ENCODE measurements around the gene AQP4.

Gene AQP4

DNA sequence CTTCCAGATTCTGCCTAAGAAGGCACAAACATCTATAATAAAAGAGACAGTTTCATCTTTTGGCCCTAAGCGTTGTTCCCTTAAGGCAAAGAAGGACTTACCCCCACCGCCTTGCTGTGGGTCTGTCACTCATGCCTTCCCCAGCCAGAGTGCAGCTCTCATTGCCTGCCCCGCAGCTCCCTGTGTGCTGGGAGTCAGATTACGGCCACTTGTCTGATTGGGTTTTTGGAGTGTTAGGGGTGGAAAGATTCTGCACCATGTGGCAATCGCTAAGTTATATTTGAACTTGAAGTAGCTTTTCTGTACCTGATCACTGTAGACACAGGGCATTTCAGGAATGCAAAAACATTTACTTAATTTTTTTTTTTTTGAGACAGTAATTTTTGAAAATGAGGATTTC is at the start of gene AQP4:
Gene AQP4 (minus strand): TSS at position 151 of the 400 bp plus-strand sequence. CDS start 18 bp downstream, at position 133.
- Histone ChIP-seq H3K27ac (no peak within 1 kb of the TSS), H3K4me3 (no peak within 1 kb of the TSS)

GRCh38 chr18:26911840-26912239 is 46.3 kb upstream of the AQP4 start:
- no peak overlapping the region for H3K27ac ChIP-seq
- no peak overlapping the region for H3K4me3 ChIP-seq

DNA sequence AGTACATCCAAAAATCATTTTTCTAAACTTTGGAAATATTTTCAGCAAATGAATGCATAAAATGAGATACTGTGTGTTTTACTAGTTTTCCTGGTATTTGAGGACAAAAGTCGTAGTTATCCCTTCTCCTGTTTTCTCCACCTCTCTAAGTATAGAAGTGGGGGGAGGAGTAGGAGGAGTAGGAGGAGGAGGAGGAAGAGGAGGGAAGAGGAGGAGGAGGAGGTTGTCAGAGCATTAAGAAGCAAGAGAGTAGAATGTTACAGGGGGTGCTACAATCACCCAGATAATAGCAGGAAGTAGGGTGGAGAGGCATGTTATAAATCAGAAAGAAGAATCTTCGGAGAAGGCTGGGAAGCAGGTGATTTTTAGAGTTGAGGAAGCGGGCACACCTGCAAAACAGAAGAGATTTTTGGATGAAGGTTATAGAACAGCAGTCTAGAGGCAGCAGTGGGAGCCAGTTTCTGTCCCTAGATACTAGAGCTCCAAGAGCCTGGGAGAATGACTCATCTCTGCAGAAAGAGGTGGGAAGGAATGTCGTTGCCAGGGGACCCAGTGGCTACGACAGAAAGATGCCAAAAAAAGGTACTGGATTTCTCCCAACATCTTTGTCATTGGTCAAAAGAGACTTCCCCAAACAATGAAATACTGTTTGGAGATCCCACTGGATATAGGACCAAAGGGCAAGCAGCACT is 44.2 kb upstream of the AQP4 start:
- Histone ChIP-seq H3K27ac (no peak overlapping the region), H3K4me3 (no peak overlapping the region)

DNA sequence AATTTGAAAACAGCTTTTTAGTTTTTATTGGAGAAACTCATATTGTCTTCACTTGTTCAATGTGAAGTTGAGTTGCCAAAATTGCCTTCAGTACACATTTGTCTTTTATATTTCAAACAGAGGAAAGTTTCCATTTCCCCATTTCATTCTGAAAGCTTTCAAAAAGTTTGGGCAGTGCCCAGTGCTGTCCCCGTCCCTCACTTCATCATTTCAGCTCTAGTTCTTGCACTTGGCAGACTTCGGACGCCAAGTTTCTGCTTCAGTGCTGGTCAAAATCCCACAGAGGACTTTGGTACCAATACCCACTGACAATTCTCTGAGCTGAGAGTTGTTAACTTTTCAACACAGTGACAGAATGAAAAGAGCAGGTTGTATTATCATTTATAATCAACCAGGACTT is 43.4 kb upstream of the AQP4 start:
- no peak overlapping the region for H3K27ac ChIP-seq
- H3K4me3 ChIP-seq = no peak overlapping the region

DNA sequence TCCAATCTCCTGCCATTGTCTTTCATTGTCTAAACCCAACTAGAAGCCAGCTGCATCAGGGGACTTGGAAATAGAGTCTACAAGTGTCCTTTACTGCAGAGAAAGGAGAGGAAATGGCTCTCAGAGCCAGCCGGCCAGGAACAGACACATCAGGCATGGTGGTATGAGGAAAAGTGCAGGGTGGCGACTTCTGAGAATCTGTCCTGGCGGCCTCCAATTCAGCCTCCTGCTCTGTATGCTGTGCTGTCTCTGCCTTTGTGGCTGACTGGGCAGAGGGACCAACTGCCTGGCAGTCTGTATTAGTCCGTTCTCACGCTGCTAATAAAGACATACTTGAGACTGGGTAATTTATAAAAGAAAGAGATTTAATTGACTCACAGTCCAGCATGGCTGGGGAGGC is 36.8 kb upstream of the AQP4 start:
- Histone ChIP-seq H3K4me3 (no peak overlapping the region), H3K27ac (no peak overlapping the region)

- Histone ChIP-seq H3K4me3 (no peak overlapping the region), H3K27ac (no peak overlapping the region)
These were observed 35.5 kb upstream of the AQP4 start for GRCh38 chr18:26901020-26901419.

DNA sequence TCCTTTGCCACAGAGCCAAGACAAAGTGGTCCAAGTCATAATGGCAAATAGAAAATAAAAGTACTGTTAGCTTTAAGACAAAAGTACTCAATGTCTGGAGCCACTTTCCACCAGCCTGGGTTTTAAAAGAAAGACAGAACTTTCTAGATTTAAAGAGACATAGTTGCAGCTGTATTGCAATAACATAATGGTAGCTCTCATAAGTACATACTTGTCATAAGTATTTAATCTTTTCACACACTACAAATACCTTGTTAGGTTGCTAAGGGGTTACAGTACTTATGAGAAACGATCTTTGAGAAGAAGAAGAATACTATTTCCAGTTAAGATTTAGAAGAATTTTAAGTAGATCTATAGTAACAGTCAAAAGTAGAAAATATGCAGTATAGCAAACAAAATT is 28.9 kb upstream of the AQP4 start:
- Histone ChIP-seq H3K27ac (no peak overlapping the region), H3K4me3 (no peak overlapping the region)

GRCh38 chr18:26893996-26894395 is 28.5 kb upstream of the AQP4 start:
- Histone ChIP-seq H3K27ac (no peak overlapping the region), H3K4me3 (no peak overlapping the region)

GRCh38 chr18:26888259-26888658 is 22.8 kb upstream of the AQP4 start:
- H3K27ac ChIP-seq = no peak overlapping the region
- H3K4me3 ChIP-seq = no peak overlapping the region

DNA sequence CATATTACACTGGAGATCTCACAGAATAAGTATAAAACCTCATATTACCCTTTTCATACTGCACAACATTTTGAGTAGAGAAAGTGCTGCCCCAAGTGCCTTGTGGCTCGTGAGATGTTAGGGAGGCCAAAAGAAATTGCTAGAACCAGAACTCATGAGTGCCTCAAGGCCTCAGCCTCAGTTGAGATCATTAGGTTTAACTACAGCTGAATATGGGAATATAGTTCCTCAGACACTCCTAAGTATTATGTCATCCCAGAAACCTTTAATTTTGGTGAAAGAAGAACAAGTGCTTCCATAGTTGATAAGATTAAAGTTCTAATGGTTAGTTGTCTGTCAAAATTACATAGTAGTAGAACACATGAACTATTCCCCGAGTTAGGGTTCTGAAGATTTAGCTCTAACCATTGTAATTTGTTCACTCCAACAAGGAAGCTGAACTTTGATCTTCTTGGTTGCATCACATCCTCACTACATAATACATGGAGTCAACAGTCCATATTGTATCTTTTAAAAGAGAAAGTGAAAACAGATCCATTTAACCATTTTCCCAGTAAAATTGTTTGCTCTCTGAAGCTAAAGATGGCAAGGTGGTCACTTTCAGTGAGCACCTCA is 9.6 kb upstream of the AQP4 start:
- Histone ChIP-seq H3K4me3 (no peak overlapping the region), H3K27ac (no peak overlapping the region)

DNA sequence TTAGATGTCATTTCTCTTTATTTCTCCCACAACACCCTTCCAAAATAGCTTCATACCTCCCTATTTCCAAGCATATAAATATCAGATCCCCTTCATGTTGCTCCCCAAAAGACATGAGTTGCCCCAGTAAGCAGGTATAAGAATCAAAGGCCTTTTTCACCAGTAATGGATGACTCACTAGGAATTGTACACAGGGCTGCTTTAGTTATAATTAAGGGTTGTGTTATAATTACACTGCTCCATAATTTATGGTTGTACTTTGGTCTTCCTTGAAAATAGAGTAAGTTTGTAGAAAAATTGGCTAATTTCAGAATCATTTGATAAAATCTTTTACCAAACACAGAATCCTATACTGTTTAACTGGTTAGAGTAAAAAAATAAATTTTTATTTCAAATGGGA is 8.8 kb upstream of the AQP4 start:
- Histone ChIP-seq H3K27ac (no peak overlapping the region), H3K4me3 (no peak overlapping the region)

GRCh38 chr18:26869640-26870039 is 4.1 kb upstream of the AQP4 start:
- Histone ChIP-seq H3K4me3 (no peak overlapping the region), H3K27ac (no peak overlapping the region)

DNA sequence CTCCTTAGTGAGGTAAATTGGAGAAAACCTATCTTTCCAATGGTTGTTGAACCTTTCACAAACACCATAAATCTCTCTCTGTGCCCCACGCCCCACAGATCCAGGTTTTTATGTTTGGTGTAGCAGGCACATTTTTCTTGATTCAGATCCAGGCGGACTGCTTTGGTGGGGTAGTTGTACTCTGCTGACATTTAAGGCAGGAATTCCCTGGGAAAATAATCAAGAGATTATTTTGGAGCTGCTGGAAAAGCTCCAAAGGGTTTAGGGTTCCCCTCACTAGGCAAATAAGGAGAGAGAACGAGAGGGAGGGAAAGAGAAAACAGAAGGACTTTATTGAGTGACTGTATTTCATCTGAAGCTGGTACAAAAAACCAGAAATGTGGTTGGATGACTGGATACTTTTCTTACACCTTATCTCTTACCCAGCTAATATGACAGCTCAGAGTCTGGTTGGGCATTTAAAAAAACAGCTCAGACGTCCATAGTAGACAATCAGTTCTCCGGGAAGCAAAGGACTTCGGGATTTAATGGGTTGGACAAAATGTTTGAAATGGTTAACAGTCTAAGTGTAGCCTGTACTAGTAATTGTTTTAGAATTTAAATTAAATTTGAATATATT is 3.6 kb upstream of the AQP4 start:
- H3K4me3 ChIP-seq = no peak overlapping the region
- no peak overlapping the region for H3K27ac ChIP-seq

GRCh38 chr18:26867471-26867870 is 2.0 kb upstream of the AQP4 start:
- H3K4me3 ChIP-seq = no peak overlapping the region

DNA sequence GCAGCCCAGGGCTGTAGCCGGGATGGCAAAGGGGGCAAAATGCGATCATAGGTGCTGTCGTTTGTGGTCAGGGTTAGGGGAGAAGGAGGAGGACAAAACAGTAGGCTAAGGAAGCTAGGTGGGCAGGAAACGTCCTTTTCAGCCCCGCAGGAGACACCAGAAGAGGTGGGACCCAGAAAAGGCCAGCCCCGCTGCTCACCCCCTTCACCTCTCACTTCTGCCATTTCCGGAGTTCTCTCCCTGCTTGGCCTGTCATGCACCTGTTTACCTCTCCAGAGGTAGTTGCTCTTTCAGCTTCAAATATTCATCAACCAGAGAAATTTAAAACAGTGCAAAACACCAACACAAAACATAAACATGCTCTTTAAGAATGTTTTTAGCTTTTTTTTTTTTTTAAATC is 849 bp downstream of the AQP4 start:
- no peak overlapping the region for H3K4me3 ChIP-seq
- H3K27ac ChIP-seq = no peak overlapping the region

More at GRCh38 chr18:26867471-26867870, 2.0 kb upstream of the AQP4 start:
- H3K27ac ChIP-seq = no peak overlapping the region

GRCh38 chr18:26863921-26864497 is 1.5 kb downstream of the AQP4 start:
- H3K27ac ChIP-seq = no peak overlapping the region
- H3K4me3 ChIP-seq = peak overlapping the region in 1 of 7 experiments; percentile 37

GRCh38 chr18:26863122-26863879 is 2.2 kb downstream of the AQP4 start:
- peak overlapping the region in 2 of 7 experiments; percentile 3 to 37 for H3K4me3 ChIP-seq
- no peak overlapping the region for H3K27ac ChIP-seq

DNA sequence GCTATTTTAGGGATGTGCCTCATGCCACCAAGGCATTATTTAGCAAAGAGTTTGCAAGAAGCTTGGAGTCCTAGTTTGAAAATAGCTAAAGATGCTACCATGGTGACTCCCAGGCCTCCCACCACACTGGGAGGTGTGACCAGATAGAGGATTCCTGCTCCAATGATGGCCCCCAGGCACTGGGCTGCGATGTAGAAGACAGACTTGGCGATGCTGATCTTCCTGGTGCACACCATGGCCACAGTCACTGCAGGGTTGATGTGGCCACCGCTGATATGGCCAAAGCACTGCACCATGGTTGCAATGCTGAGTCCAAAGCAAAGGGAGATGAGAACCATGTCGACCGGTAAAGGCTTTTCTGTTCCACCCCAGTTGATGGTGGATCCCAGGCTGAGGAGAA is 3.4 kb downstream of the AQP4 start:
- Histone ChIP-seq H3K4me3 (no peak overlapping the region), H3K27ac (no peak overlapping the region)

- no peak overlapping the region for H3K27ac ChIP-seq
- no peak overlapping the region for H3K4me3 ChIP-seq
These were observed 11.1 kb downstream of the AQP4 start for GRCh38 chr18:26854292-26854881.

GRCh38 chr18:26853401-26853800 is 12.1 kb downstream of the AQP4 start:
- Histone ChIP-seq H3K4me3 (no peak overlapping the region), H3K27ac (no peak overlapping the region)
